Urinary bladder (tissue), 4 donors: Measurements from ENCODE around the gene ATP6V1G1. TPM values are rescaled to one million over a fixed set of nuclear protein-coding genes. Genes with fewer than 3 reads are reported as not detected.
A peak's percentile ranks its signal among the peaks of the same experiment; 100 is the strongest.

ENCODE experiments used
- DNase-seq: peaks from one replicate; pipeline ENCODE4 v3.0.0-alpha.2; 2015; ENCODE audit errors: extremely low spot score
- H3K27ac ChIP-seq: one replicate; pipeline ENCODE4 v1.5.1; 2013; ENCODE audit warnings: low read depth, mild to moderate bottlenecking, moderate library complexity
- H3K36me3 ChIP-seq: one replicate; pipeline ENCODE4 v1.6.1; 2013; ENCODE audit warnings: mild to moderate bottlenecking, moderate library complexity; ENCODE audit not compliant: insufficient read depth
- H3K4me1 ChIP-seq: one replicate; pipeline ENCODE4 v1.6.1; 2013; ENCODE audit warnings: mild to moderate bottlenecking, moderate library complexity; ENCODE audit not compliant: insufficient read depth
- H3K4me3 ChIP-seq: one replicate; pipeline ENCODE4 v1.5.1; 2013; ENCODE audit warnings: low read depth, low read length
- WGBS: extraction: QIAGEN DNeasy Blood & Tissue Kit; methylation state at CpG from one replicate; pipeline ENCODE4 v1.1.7; 2013; 5-methylcytosine and 5-hydroxymethylcytosine counted together
- polyA plus RNA-seq: library from polyadenylated mRNA; stranded (reverse); fragments of 200-250 nt; gene quantifications from one replicate; pipeline ENCODE4 v1.2.3, GENCODE V29; 2013
- total RNA-seq: library from RNA; depleted of rRNA; stranded (reverse); fragments of >200 nt; gene quantifications from one replicate; pipeline ENCODE4 v1.2.3, GENCODE V29; 2014
- donor health status: healthy with polysubstance abuse.
- donor health status: healthy.

The ATP6V1G1 gene
- total and polyA plus RNA-seq, 2 donors: 127 to 133 TPM

DNA sequence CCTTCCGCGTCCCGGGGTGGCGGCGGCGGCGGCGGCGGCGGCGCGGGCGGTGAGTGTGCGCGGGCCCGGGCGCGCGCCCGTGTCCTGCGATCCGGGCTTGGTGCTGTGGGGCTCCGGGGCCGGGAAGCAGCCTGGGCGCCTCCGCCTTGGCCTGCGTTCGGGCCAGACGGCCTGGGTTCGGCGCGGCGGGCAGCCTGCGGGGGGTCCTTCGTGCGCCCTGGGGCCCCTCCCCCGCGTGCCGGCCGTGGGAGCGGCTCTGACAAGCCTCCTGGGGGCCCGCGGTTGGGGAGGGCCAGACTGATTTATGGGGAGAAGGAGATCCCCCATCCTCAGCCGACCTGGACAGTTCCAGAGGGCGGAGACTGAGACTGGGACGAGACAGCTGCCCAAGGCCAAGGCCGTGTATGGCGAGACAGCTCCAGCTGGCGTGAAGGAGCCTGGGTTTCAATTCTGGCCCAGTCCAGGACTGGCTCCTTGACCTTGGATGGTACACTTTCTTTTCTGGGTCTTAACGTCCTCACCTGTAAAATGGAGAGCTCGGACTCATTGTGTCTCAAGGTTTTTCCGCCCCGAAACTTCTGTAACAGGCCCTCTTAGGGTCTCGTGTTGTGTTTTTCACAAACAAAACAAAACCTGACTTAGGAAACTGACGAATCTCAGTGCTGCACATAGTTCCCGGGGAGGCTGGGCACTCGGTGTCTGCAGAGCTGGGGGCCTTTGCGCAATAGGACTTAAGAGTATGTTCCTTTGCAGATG is 24.1 kb downstream of the ATP6V1G1 start:
- Histone ChIP-seq H3K27ac (peak overlapping the region; percentile 91), H3K36me3 (no peaks in the 10 kb centered on the region), H3K4me3 (peak overlapping the region; percentile 74), H3K4me1 (peaks cover under 1% of the 10 kb centered on the region)
- 2% methylated on average over 55 of the region's 58 CpGs for WGBS
- no peak for DNase-seq

DNA sequence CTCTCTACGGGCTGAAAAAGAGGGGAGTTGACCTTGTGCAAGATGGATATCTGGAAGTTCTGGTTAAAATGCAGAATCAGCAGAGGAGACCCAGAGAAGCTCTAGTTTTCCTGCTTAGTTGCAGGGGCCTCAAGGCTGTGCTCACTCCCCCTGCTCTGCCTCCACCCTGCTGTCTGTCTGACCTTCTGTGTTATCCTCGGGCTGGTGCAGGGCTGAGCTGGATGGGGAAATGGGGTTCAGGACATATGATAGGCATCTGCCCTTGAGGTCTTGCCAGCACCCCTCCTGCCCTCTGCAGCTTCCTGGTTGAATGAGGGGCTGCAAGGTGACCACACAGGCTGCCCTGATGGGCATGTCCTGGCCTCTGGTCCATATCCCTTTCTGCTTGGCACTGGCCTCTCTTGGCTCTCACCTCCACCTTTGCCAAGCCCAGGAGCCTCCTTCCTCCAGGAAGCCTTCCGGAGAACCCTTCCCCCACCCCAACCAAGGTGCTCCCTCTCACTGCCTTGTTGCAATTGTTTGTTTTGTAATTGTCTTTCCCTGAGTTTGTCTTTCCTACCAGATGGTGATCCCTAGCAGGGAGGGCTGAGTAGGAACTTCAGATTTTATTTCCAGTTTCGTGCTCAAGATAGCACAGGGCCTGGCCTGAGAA is 24.8 kb downstream of the ATP6V1G1 start:
- DNase-seq: no peak
- H3K4me3 ChIP-seq: peak overlapping the region; percentile 74
- H3K27ac ChIP-seq: peak overlapping the region; percentile 25
- 43% methylated on average over 4 of the region's 4 CpGs for WGBS
- peaks cover 3% of the 10 kb centered on the region for H3K4me1 ChIP-seq
- no peaks in the 10 kb centered on the region for H3K36me3 ChIP-seq

DNA sequence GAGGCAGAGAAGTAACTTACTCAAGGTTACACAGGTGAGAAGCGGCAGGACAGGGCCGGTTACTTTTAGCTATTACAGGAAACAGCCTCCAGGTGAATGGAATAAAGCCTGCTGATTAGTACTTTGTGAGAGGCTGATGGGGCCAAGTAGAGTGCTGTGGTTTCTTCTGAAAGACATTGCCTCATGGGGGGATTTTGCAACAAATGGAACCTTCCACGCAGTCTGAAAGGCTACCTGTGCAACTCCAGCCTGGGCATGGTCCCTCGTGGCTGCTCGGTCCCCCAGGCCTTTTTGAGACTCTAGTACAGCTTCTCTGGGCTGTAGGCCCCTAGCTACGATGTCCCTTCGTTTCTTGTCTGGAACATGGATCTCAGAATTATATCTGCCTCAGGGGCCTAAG is 25.5 kb downstream of the ATP6V1G1 start:
- H3K4me1 ChIP-seq: peaks cover 3% of the 10 kb centered on the region
- WGBS: 91% methylated on average over 7 of the region's 7 CpGs

DNA sequence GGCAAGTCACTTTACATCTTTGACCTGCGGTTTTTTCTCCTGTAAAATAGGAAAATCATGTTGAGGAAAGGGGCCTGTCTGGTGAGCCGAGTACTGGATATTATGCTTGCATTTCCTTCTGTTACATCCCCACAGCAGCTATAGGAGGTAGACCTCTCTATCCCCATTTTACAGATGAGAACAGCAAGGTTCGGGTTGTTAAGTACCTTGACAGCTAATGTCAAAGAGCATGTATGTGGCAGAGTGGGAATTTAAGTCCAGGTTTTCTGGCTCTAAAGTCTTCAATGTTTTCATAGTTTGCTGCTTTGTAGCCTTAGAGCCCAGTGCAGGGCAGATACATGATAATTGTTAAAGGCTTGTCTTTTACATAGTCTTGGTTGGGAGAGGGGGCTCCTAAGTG is 26.4 kb downstream of the ATP6V1G1 start:
- H3K4me3 ChIP-seq: no peak overlapping the region
- no peak for DNase-seq
- no peaks in the 10 kb centered on the region for H3K36me3 ChIP-seq
- 63% methylated on average over 3 of the region's 3 CpGs for WGBS
- H3K27ac ChIP-seq: no peak overlapping the region
- peaks cover 3% of the 10 kb centered on the region for H3K4me1 ChIP-seq

More for the DNA sequence above, 25.5 kb downstream of the ATP6V1G1 start:
- DNase-seq: no peak
- H3K36me3 ChIP-seq: no peaks in the 10 kb centered on the region
- H3K27ac ChIP-seq: no peak overlapping the region
- H3K4me3 ChIP-seq: no peak overlapping the region

DNA sequence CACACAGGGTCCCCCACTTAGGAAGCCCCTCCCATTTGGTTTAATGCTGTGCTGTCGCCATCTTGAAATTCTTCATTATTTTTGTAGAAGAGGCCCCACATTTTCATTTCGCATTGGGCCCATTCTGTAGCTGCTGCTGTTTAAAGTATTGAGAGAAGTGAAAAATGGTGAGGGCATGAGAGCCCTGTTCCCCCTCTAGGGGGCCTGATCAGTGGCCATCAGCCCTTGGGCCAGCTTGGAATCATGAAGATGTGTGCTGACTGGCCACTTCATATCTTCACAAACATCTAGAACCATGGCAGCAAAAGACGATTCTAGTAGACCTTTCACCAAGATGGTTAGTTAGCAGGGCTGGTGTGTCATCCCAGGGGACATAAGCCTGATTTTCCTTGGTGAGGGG is 26.8 kb downstream of the ATP6V1G1 start:
- Histone ChIP-seq H3K4me1 (peaks cover 3% of the 10 kb centered on the region), H3K27ac (no peak overlapping the region), H3K4me3 (no peak overlapping the region), H3K36me3 (no peaks in the 10 kb centered on the region)
- 85% methylated on average over 3 of the region's 3 CpGs for WGBS
- DNase-seq: no peak

DNA sequence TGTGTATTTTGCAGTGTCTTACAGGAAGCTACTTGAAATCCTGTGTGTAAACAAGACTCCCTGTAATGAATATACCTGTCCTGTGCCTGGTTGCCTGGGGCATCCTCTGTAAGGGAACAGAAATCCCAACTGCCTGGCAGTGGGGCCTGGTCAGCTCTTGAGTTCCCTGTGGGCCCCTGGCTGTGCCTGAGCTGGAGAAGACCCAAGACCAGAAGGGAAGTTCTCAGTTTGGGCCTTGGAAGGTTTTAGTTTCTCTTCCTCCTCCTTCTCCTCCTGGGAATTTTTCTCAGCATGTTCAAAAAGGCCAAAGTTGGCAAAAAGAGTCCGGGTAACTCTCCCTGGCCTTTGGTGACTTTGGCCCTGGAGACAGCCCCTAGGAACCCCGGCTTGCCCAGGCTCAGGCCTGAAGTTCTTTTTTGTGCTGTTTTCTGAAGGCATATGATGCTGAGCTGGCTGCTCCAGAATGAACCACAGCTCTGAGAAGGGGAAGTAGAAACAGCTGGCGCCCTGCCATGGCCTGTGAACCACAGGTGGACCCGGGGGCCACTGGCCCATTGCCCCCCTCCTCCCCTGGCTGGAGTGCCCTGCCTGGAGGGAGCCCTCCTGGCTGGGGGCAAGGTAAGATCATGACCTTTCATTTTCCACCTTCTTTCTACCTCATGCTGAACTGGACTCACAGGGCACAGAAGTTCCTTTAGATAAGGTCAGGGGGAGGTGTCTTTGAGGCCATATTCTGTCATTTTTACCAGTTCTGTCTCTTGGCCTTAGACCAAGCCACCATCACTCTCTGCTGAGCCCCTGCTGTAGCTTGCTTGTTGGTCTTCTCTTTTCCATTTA is 29.3 kb downstream of the ATP6V1G1 start:
- Histone ChIP-seq H3K4me1 (peaks cover 3% of the 10 kb centered on the region), H3K27ac (no peak overlapping the region), H3K4me3 (no peak overlapping the region), H3K36me3 (no peaks in the 10 kb centered on the region)
- no peak for DNase-seq
- WGBS: 64% methylated on average over 4 of the region's 4 CpGs

DNA sequence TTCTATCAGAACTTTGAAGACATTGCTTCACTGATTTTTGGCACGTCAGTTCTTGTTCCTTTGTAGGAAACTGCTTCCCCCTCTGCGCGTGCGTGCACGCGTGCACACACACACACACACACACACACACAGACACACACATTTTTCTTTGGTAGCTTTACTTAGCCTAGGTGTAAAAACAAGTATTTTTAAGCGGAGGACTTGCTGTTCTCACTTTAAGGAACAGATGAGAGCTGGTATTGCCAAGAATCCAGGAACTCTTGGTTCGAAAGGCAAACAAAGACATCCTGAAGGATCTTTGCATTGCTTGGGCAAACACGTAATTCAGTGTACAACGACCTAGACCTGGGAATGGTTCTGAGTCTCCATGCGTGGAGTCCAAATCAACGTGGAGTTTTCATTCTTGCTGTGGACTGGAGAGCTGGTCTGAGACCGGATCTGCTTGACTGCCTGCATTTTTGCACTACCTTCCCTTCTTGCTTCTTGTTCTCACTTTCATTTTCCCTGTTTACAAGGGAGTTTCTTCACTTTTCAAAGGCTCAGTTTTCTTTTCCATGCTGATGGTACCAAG is 31.7 kb downstream of the ATP6V1G1 start:
- H3K4me3 ChIP-seq: no peak overlapping the region
- 83% methylated on average over 13 of the region's 13 CpGs for WGBS
- no peak overlapping the region for H3K27ac ChIP-seq

DNA sequence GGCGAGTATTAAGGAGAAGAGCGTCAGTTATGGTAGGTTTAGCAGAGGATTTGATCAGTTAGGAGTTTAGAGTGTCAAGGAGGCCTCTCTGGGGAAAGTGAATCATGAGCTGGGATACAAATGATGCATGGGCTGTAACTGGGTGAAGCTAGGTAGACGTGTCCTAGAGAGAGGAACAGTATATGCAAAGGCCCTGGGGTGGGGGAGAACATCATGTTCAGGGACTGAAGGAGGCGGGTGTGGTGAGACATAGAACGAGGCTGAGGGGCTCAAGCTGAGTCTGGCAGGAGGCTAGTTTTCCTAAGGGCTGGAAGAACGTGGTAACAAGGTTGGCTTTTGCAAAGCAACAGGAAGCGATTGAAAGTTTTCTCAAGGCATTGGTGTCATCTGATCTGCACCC is 34.0 kb downstream of the ATP6V1G1 start:
- Histone ChIP-seq H3K27ac (no peak overlapping the region), H3K36me3 (no peaks in the 10 kb centered on the region), H3K4me3 (no peak overlapping the region), H3K4me1 (peaks cover 3% of the 10 kb centered on the region)
- WGBS: 80% methylated on average over 7 of the region's 7 CpGs
- DNase-seq: no peak

More for the DNA sequence above, 31.7 kb downstream of the ATP6V1G1 start:
- DNase-seq: peak; percentile 31
- Histone ChIP-seq H3K36me3 (no peaks in the 10 kb centered on the region), H3K4me1 (peaks cover 3% of the 10 kb centered on the region)

DNA sequence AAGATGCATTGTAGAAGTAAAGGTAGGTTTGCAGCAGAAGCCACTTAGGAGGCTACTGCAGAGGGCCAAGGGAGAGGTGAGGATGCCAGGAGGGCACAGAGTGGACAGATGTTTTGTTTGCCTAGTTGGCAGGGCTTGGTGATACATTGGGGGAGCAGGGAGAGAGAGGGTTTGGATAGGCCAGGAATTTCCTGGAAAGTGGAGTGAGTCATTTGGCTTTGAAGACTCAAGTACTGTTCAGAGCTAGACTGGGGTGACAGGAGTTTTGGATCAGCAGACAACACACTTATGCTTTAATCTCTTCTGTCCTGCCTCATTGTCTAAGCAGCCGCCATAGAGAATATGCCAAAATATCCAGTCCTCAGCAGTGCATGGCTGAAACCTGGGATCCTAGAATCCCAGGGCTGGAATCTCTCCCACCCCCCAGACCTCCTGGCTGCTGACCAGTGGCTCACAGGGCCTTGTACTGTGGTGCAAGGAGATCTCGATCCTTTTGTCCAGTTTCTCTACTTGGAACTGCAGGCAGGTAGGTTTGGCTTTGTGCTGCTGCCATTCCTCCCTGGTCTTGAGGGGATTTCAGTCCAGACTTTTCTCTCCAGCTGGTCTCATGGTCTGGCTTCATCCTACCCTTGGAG is 34.5 kb downstream of the ATP6V1G1 start:
- no peaks in the 10 kb centered on the region for H3K4me1 ChIP-seq
- H3K36me3 ChIP-seq: no peaks in the 10 kb centered on the region
- H3K4me3 ChIP-seq: no peak overlapping the region
- no peak for DNase-seq
- WGBS: 45% methylated on average over 2 of the region's 2 CpGs
- H3K27ac ChIP-seq: no peak overlapping the region

DNA sequence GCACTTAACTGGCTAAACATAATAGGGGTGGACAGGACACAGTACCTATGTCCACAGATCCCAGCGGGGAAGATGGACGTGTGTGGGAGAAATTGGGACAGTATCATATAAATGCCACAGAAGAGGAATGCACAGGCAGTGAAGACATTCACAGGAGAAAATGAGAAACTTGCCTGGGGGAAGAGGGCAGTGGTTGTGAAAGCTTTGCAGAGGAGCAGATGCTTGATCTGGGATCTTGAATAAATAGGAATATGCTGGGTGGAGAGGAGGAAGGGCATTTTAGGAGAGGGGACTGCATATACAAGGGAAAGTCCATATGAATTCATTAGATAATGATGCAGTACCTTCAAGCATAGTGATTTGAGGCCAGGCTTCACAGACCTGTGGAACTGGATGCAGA is 37.1 kb downstream of the ATP6V1G1 start:
- 97% methylated on average over 2 of the region's 2 CpGs for WGBS

DNA sequence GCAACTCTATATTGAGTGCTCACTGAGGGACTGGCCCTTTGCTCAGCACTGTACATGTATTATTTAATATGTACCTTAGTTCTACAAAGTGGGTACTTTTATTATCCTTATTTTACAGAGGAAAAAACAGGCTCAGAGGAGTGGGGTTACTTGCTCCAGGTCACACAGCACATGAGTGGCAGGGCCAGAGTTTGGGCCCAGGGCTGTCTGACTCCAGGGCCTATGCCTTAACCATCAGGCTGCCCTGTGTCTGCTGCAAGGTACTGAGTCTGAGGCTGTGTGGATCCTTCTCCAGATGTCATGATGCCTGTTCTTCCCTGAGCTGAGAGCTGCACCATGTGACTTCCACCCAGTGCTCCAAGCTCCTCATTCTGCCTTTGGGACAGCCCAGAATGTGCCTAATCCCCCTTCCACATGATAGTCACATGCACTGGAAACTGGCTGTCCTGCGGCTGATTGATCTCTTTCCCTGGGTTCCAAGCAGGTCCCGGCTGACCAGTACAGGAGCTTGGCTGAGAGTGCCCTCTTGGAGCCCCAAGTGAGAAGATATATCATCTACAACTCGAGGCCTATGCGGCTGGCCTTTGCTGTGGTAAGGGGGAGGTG is 38.9 kb downstream of the ATP6V1G1 start:
- no peak overlapping the region for H3K27ac ChIP-seq
- DNase-seq: no peak
- WGBS: 86% methylated on average over 4 of the region's 4 CpGs
- no peaks in the 10 kb centered on the region for H3K4me1 ChIP-seq
- H3K36me3 ChIP-seq: no peaks in the 10 kb centered on the region
- no peak overlapping the region for H3K4me3 ChIP-seq

More for the DNA sequence above, 37.1 kb downstream of the ATP6V1G1 start:
- DNase-seq: no peak
- Histone ChIP-seq H3K36me3 (no peaks in the 10 kb centered on the region), H3K27ac (no peak overlapping the region), H3K4me1 (no peaks in the 10 kb centered on the region), H3K4me3 (no peak overlapping the region)

DNA sequence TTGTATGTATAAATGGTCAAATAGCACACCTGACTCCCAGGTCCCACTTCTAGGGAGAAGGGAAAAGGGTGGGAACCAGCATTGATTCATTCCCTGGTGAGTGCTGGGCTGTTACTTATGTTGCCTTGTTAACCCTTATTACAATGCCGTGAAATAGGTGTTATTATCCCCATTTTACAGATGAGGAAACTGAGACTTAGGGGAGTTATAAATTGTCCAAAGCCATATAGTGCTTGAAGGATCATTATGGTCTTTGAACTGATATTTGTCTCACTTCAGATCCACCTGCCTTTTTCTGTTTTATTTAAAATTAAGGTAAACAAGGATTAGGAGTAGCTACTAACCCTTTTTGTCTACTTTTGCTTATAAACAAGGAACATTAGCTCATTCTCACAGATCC is 40.0 kb downstream of the ATP6V1G1 start:
- no peak for DNase-seq
- Histone ChIP-seq H3K27ac (no peak overlapping the region), H3K36me3 (no peaks in the 10 kb centered on the region), H3K4me3 (no peak overlapping the region), H3K4me1 (no peaks in the 10 kb centered on the region)
- WGBS: 86% methylated on average over 1 of the region's 1 CpG
